Body of pancreas (tissue), 4 donors: ENCODE results near the gene POLR2B.

Source experiments
- POLR2A ChIP-seq, 3 donors: fragments of 450-650 bp; IDR thresholded peaks; one replicate each; pipeline ENCODE4 v1.6.1; 2016; ENCODE audit warnings: antibody characterized with exemption in 3 of 3, mild to moderate bottlenecking in 2 of 3
- TF ChIP-seq, protein P1 (sequence below), 7 experiments: fragments of 450-650 bp in 4 of 7; fragments of 200-600 bp in 3 of 7; sonication (generic) in 3 of 7; IDR thresholded peaks; one replicate each; pipeline ENCODE4 v1.5.1; 2016 to 2019; ENCODE audit warnings: antibody characterized with exemption in 7 of 7

DNA sequence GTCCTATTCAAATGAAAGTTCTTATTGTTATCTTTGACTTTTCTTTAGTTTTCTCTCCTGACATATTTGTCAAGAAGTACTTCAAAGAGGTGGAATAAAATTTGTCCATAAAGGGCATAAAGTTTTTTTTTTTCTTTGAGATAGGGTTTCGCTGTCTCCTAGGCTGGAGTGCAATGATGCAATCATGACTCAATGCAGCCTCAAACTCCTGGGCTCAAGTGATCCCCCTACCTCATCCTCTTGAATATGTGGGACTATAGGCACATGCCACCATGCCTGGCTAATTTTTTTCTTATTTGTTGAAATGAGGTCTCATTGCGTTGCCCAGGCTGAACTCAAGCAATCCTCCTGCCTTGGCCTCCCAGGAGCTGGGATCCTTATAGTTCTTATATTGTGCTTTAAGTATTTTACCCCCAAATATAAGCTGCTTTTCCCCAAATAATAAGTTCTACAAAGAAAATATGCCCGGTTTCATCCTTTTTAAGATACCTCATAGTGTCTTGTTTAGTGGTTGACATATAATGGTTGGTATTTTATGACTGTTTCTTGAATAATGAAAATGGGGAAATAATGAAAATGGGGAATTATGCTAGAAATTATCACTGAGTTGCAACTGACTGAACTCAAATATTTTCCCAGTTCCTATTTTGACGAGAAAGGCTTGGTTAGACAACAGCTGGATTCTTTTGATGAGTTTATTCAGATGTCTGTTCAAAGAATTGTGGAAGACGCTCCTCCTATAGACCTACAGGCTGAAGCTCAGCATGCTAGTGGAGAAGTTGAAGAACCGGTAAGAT, 11.6 kb downstream of the POLR2B start:
- TF ChIP-seq, protein P1, sequence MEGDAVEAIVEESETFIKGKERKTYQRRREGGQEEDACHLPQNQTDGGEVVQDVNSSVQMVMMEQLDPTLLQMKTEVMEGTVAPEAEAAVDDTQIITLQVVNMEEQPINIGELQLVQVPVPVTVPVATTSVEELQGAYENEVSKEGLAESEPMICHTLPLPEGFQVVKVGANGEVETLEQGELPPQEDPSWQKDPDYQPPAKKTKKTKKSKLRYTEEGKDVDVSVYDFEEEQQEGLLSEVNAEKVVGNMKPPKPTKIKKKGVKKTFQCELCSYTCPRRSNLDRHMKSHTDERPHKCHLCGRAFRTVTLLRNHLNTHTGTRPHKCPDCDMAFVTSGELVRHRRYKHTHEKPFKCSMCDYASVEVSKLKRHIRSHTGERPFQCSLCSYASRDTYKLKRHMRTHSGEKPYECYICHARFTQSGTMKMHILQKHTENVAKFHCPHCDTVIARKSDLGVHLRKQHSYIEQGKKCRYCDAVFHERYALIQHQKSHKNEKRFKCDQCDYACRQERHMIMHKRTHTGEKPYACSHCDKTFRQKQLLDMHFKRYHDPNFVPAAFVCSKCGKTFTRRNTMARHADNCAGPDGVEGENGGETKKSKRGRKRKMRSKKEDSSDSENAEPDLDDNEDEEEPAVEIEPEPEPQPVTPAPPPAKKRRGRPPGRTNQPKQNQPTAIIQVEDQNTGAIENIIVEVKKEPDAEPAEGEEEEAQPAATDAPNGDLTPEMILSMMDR (IDR thresholded peaks at IDR 0.05) = no peak
- no peak for TF ChIP-seq POLR2A (IDR thresholded peaks at IDR 0.05)
